Neural crest cell (in vitro differentiated cells): ENCODE results near the gene GPNMB. TPM values are rescaled to one million over a fixed set of nuclear protein-coding genes. Genes with fewer than 3 reads are reported as not detected.

ENCODE experiments used
- DNase-seq: peaks from one replicate; pipeline ENCODE4 v3.0.0; 2021; ENCODE audit warnings: low read depth, mixed read lengths, low spot score
- H3K27ac Mint-ChIP-seq: one replicate; pipeline ENCODE4 v1.8.0; 2021; ENCODE audit warnings: mild to moderate bottlenecking, mixed read lengths; ENCODE audit not compliant: unreplicated experiment
- H3K27me3 Mint-ChIP-seq: 2 replicates; pipeline ENCODE4 v1.8.0; 2021; ENCODE audit warnings: low read depth, mild to moderate bottlenecking, mixed read lengths
- H3K36me3 Mint-ChIP-seq: 2 replicates; pipeline ENCODE4 v1.8.0; 2021; ENCODE audit warnings: low read depth, mild to moderate bottlenecking, mixed read lengths
- H3K4me1 Mint-ChIP-seq: 2 replicates; pipeline ENCODE4 v1.8.0; 2021; ENCODE audit warnings: mixed read lengths
- H3K4me3 Mint-ChIP-seq: one replicate; pipeline ENCODE4 v1.8.0; 2021; ENCODE audit warnings: mild to moderate bottlenecking, mixed read lengths
- H3K9me3 Mint-ChIP-seq: 2 replicates; pipeline ENCODE4 v1.8.0; 2021; ENCODE audit warnings: mixed read lengths
- total RNA-seq: library from RNA; stranded (reverse); gene quantifications from 2 replicates; pipeline ENCODE4 v1.2.1, GENCODE V29; 2021
- TF ChIP-seq, protein P1 (sequence below): fragments of 200-600 bp; sonication (generic); conservative IDR thresholded peaks from 2 replicates; pipeline ENCODE4 v1.5.0; 2021; ENCODE audit warnings: antibody characterized with exemption, mild to moderate bottlenecking

Gene GPNMB
- total RNA-seq, 1 donor from 2014 or later: not detected

DNA sequence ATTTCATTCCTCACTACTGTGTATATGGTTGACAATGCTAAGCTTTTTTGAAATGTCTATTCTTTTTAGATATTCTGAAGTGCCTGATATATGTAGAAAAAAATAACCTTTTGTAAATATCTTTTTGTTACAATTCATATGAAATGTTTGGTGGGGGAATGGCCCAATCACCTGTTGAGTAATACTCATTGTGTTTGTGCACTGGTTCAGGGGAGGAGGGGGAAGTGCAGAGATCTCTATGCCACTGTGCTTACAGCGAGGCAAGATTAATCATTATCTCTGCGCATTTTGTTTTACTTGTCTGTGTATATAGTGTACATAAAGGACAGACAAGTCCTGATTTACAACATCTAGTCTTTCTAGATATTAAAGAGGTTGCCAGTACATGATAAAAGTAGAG lies 39.6 kb upstream of the GPNMB start:
- H3K27ac Mint-ChIP-seq: no peak overlapping the region
- H3K27me3 Mint-ChIP-seq: no peaks in the 10 kb centered on the region
- no peaks in the 10 kb centered on the region for H3K4me1 Mint-ChIP-seq
- TF ChIP-seq, protein P1, sequence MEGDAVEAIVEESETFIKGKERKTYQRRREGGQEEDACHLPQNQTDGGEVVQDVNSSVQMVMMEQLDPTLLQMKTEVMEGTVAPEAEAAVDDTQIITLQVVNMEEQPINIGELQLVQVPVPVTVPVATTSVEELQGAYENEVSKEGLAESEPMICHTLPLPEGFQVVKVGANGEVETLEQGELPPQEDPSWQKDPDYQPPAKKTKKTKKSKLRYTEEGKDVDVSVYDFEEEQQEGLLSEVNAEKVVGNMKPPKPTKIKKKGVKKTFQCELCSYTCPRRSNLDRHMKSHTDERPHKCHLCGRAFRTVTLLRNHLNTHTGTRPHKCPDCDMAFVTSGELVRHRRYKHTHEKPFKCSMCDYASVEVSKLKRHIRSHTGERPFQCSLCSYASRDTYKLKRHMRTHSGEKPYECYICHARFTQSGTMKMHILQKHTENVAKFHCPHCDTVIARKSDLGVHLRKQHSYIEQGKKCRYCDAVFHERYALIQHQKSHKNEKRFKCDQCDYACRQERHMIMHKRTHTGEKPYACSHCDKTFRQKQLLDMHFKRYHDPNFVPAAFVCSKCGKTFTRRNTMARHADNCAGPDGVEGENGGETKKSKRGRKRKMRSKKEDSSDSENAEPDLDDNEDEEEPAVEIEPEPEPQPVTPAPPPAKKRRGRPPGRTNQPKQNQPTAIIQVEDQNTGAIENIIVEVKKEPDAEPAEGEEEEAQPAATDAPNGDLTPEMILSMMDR: no peak
- H3K36me3 Mint-ChIP-seq: peaks cover 5% of the 10 kb centered on the region
- H3K4me3 Mint-ChIP-seq: no peak overlapping the region
- DNase-seq: no peak
- no peaks in the 10 kb centered on the region for H3K9me3 Mint-ChIP-seq

DNA sequence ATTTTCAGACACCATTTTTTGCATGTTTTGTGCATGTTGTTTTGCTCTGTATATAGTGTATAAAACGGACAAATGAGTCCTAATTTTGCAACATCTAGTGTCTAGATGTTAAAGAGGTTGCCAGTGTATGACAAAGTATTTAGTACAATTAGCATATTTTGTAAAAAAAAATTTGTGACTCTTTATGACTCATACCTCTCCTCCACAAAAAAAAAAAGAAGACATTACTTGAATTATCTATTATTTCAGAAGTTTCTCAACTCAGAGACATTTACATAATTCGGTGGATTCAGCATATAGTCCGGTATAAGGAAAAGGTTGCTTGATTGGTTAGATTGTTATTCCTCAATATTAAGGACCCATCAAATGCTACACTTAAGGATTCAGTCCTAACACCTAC lies 38.7 kb upstream of the GPNMB start:
- Mint-ChIP-seq H3K36me3 (peaks cover 5% of the 10 kb centered on the region), H3K27me3 (no peaks in the 10 kb centered on the region), H3K4me1 (no peaks in the 10 kb centered on the region), H3K9me3 (no peaks in the 10 kb centered on the region), H3K27ac (no peak overlapping the region), H3K4me3 (no peak overlapping the region)
- no peak for DNase-seq
- TF ChIP-seq, protein P1: no peak

DNA sequence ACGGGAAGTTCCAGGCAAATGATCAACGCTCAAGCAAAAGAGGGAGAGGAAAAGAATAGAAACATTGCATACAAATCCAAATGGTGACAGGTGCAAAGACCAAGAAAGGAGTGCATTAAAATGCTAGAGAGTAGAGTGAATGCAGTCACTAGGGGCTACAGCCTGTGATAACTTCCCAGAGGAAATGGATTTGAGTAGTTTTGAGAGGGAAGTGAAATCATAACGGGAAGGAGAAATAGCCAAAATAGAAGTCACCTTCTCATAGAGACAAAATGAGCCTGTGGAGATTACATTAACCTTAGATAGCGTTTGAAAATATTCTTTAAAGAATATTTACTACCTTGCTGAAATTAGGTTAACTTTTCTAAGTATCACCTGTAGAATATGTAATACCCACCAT lies 38.3 kb upstream of the GPNMB start:
- no peak overlapping the region for H3K27ac Mint-ChIP-seq
- no peaks in the 10 kb centered on the region for H3K9me3 Mint-ChIP-seq
- TF ChIP-seq, protein P1: no peak
- DNase-seq: no peak
- no peaks in the 10 kb centered on the region for H3K27me3 Mint-ChIP-seq
- H3K4me3 Mint-ChIP-seq: no peak overlapping the region
- H3K4me1 Mint-ChIP-seq: no peaks in the 10 kb centered on the region
- H3K36me3 Mint-ChIP-seq: peaks cover 5% of the 10 kb centered on the region

DNA sequence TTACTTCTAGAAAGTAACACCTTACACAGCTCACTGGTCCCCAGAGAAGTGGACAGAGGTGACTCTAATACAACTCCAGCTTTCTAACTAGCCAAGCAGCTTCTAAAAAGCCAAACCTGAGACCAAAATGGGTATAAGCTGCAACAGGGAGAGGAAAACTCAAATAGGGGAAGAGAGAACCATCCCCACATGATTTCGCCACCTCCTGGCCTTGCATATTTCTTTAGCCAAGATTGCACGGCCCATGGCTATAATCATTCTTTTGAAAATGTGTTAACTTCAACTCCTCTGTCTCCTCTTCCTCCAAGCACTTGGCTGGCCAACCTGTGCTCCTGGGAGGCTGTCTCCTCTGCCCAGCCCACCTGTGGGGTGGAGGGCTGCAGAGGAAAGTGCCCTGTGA lies 36.1 kb upstream of the GPNMB start:
- no peaks in the 10 kb centered on the region for H3K4me1 Mint-ChIP-seq
- H3K4me3 Mint-ChIP-seq: no peak overlapping the region
- no peak overlapping the region for H3K27ac Mint-ChIP-seq
- peaks cover 2% of the 10 kb centered on the region for H3K36me3 Mint-ChIP-seq
- H3K9me3 Mint-ChIP-seq: no peaks in the 10 kb centered on the region
- TF ChIP-seq, protein P1: no peak
- no peak for DNase-seq
- H3K27me3 Mint-ChIP-seq: no peaks in the 10 kb centered on the region

DNA sequence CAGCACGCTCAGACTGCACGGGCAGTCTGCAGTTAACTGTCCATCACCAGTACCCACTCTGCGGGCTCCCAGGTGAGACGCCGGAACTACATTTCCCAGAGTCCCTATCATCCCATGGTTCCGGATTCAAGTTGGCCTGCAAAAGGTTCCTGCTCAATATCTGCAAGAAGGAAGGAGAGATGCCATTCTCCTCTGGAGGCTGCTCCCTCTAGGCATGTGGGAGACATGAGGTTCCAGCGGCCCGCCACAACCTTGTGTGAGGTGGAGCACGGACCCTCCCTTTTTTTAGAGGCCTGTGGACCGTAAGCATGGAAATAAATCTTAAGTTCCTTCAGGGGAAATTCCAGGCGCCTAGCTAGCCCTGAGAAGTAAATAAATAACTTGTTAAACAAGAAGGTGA lies 35.0 kb upstream of the GPNMB start:
- Mint-ChIP-seq H3K4me1 (no peaks in the 10 kb centered on the region), H3K9me3 (no peaks in the 10 kb centered on the region), H3K27me3 (no peaks in the 10 kb centered on the region), H3K4me3 (no peak overlapping the region), H3K27ac (no peak overlapping the region), H3K36me3 (no peaks in the 10 kb centered on the region)
- TF ChIP-seq, protein P1: no peak
- no peak for DNase-seq

DNA sequence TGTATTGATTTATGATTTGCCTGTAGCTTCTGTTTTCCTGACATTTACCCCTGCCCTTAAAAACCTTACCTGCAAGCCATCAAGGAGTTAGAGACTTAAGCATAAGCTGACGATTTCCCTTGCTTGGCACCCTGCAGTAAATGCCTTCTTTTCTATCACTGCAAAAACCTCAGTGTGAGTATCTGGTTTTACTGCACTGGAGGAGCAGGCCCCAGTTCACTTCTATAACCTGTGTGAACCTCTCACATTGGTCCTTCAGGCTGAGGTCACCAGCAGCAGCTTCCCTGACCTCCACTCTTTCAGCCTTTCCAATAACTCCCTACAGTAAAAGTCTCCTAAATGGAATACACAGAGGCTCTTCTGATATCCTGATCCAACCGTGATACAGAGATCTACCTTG lies 34.2 kb upstream of the GPNMB start:
- Mint-ChIP-seq H3K9me3 (no peaks in the 10 kb centered on the region), H3K27me3 (no peaks in the 10 kb centered on the region), H3K4me3 (no peak overlapping the region), H3K4me1 (no peaks in the 10 kb centered on the region), H3K36me3 (no peaks in the 10 kb centered on the region), H3K27ac (peak overlapping the region; percentile 23)
- TF ChIP-seq, protein P1: no peak
- DNase-seq: no peak
